OCI-LY1 (cell line): ENCODE results near the gene EIPR1.
"Not testable (repeated sequence)": the region's sequence is repeated elsewhere in the genome, so short reads cannot be mapped to it uniquely, and the experiment has no call there.

Experiments used
- H2AFZ ChIP-seq: fragments of 200-600 bp; sonication (generic), shearing (Covaris generic); 2 replicates; pipeline ENCODE4 v1.6.0; 2014; ENCODE audit warnings: antibody characterized with exemption, mild to moderate bottlenecking, low read length
- H3F3A ChIP-seq: fragments of 200-600 bp; sonication (generic), shearing (Covaris generic); 2 replicates; pipeline ENCODE4 v1.6.0; 2014; ENCODE audit warnings: mild to moderate bottlenecking, antibody characterized with exemption, low read length, moderate library complexity; ENCODE audit not compliant: insufficient read depth
- H3K27ac ChIP-seq: fragments of 200-600 bp; sonication (generic); 2 replicates; pipeline ENCODE4 v1.5.1; 2014; ENCODE audit warnings: low read length, mixed run types, mild to moderate bottlenecking, low read depth; ENCODE audit not compliant: poor library complexity, severe bottlenecking
- H3K27me3 ChIP-seq: fragments of 200-600 bp; sonication (generic); 2 replicates; pipeline ENCODE4 v1.6.0; 2014; ENCODE audit warnings: antibody characterized with exemption, mild to moderate bottlenecking, low read length, moderate library complexity; ENCODE audit not compliant: insufficient read depth
- H3K36me3 ChIP-seq: fragments of 200-600 bp; sonication (generic); 2 replicates; pipeline ENCODE4 v1.6.1; 2014; ENCODE audit warnings: mild to moderate bottlenecking, antibody characterized with exemption, low read length, moderate library complexity, mixed read lengths; ENCODE audit not compliant: insufficient read depth
- H3K4me1 ChIP-seq: fragments of 200-600 bp; sonication (generic); 2 replicates; pipeline ENCODE4 v1.5.1; 2014; ENCODE audit warnings: mild to moderate bottlenecking, low read length, moderate library complexity; ENCODE audit not compliant: insufficient read depth, severe bottlenecking
- H3K4me2 ChIP-seq: fragments of 200-600 bp; sonication (generic), shearing (Covaris generic); 2 replicates; pipeline ENCODE4 v1.6.1; 2014; ENCODE audit warnings: low read length
- H3K4me3 ChIP-seq: fragments of 200-600 bp; sonication (generic); 2 replicates; pipeline ENCODE4 v1.5.1; 2014; ENCODE audit warnings: low read length, low read depth, mild to moderate bottlenecking, mixed read lengths; ENCODE audit not compliant: poor library complexity, severe bottlenecking
- H3K79me2 ChIP-seq: fragments of 200-600 bp; shearing (Covaris generic); 2 replicates; pipeline ENCODE4 v1.6.1; 2016; ENCODE audit warnings: mixed run types, low read length, mixed read lengths; ENCODE audit not compliant: insufficient read depth
- H3K9ac ChIP-seq: fragments of 200-600 bp; sonication (generic), shearing (Covaris generic); 2 replicates; pipeline ENCODE4 v1.6.1; 2014; ENCODE audit warnings: mild to moderate bottlenecking, low read length, mixed read lengths
- H3K9me2 ChIP-seq: fragments of 200-600 bp; sonication (generic), shearing (Covaris generic); 2 replicates; pipeline ENCODE4 v1.6.1; 2014; ENCODE audit warnings: low read depth, mild to moderate bottlenecking, low read length, mixed read lengths
- H3K9me3 ChIP-seq: fragments of 200-600 bp; shearing (Covaris generic); 2 replicates; pipeline ENCODE4 v1.6.1; 2014; ENCODE audit warnings: low read length, mixed read lengths
- H4K20me1 ChIP-seq: fragments of 200-600 bp; sonication (generic), shearing (Covaris generic); 2 replicates; pipeline ENCODE4 v1.6.0; 2016; ENCODE audit warnings: mild to moderate bottlenecking, low read length; ENCODE audit not compliant: insufficient read depth
- CTCF ChIP-seq: fragments of 200-600 bp; sonication (generic), shearing (Covaris generic); IDR thresholded peaks from 2 replicates; pipeline ENCODE4 v1.5.1; 2017; ENCODE audit warnings: mild to moderate bottlenecking, antibody characterized with exemption, low read length, moderate library complexity, mixed read lengths
- EZH2 ChIP-seq: fragments of 200-600 bp; sonication (generic), shearing (Covaris generic); IDR thresholded peaks from 2 replicates; pipeline ENCODE4 v1.8.0; 2017; ENCODE audit warnings: borderline replicate concordance, mixed run types, mild to moderate bottlenecking, antibody characterized with exemption, low read length, moderate library complexity, mixed read lengths

Gene EIPR1

GRCh38 chr2:3377279-3377611, 373 bp downstream of the EIPR1 start:
- TF ChIP-seq CTCF, result no peak
- no peak for TF ChIP-seq EZH2
- Histone ChIP-seq H2AFZ (no peak overlapping the region), H3K27me3 (no peaks in the 10 kb centered on the region), H4K20me1 (no peaks in the 10 kb centered on the region), H3F3A (no peaks in the 10 kb centered on the region), H3K9ac (peak overlapping the region; percentile 84), H3K9me3 (no peaks in the 10 kb centered on the region), H3K4me1 (peaks cover 42% of the 10 kb centered on the region), H3K79me2 (peaks cover 35% of the 10 kb centered on the region), H3K27ac (peak overlapping the region; percentile 66), H3K4me2 (peak overlapping the region; percentile 85), H3K36me3 (peaks cover 19% of the 10 kb centered on the region), H3K4me3 (peak overlapping the region; percentile 84), H3K9me2 (no peaks in the 10 kb centered on the region)

GRCh38 chr2:3376821-3377220, 797 bp downstream of the EIPR1 start:
- peak overlapping the region; percentile 84 for H3K4me3 ChIP-seq
- no peaks in the 10 kb centered on the region for H3K9me2 ChIP-seq
- no peaks in the 10 kb centered on the region for H3K9me3 ChIP-seq
- H3K27ac ChIP-seq, result no peak overlapping the region
- H3F3A ChIP-seq, result no peaks in the 10 kb centered on the region
- H4K20me1 ChIP-seq, result no peaks in the 10 kb centered on the region
- TF ChIP-seq CTCF, result no peak
- no peak for TF ChIP-seq EZH2
- peak overlapping the region; percentile 84 for H3K9ac ChIP-seq
- H3K4me2 ChIP-seq, result peak overlapping the region; percentile 85
- peaks cover 42% of the 10 kb centered on the region for H3K4me1 ChIP-seq
- H3K36me3 ChIP-seq, result peaks cover 14% of the 10 kb centered on the region
- no peak overlapping the region for H2AFZ ChIP-seq
- H3K79me2 ChIP-seq, result peaks cover 34% of the 10 kb centered on the region
- no peaks in the 10 kb centered on the region for H3K27me3 ChIP-seq

GRCh38 chr2:3369340-3370181, 8.1 kb downstream of the EIPR1 start:
- not testable (repeated sequence) for H3K4me3 ChIP-seq, H4K20me1 ChIP-seq, H3K4me2 ChIP-seq, H3K9me3 ChIP-seq, H3F3A ChIP-seq, H3K9me2 ChIP-seq, H3K4me1 ChIP-seq, H3K27me3 ChIP-seq, H3K9ac ChIP-seq, H2AFZ ChIP-seq, H3K27ac ChIP-seq
- peaks cover 33% of the 10 kb centered on the region for H3K79me2 ChIP-seq
- H3K36me3 ChIP-seq, result peaks cover 13% of the 10 kb centered on the region

GRCh38 chr2:3368261-3368722, 9.3 kb downstream of the EIPR1 start:
- Histone ChIP-seq H3K4me3 (no peak overlapping the region), H3K27ac (no peak overlapping the region), H3K4me1 (no peaks in the 10 kb centered on the region), H2AFZ (no peak overlapping the region), H3K9me3 (no peaks in the 10 kb centered on the region), H3K79me2 (peaks cover 41% of the 10 kb centered on the region), H3K9me2 (no peaks in the 10 kb centered on the region), H3K9ac (no peak overlapping the region), H3K27me3 (no peaks in the 10 kb centered on the region), H4K20me1 (no peaks in the 10 kb centered on the region), H3K36me3 (peaks cover 13% of the 10 kb centered on the region), H3F3A (no peaks in the 10 kb centered on the region), H3K4me2 (no peak overlapping the region)
- no peak for TF ChIP-seq EZH2
- TF ChIP-seq CTCF, result no peak
